GM19467 (cell line): ENCODE measurements around the gene ZNF536.
"Not testable (repeated sequence)": the region's sequence is repeated elsewhere in the genome, so short reads cannot be mapped to it uniquely, and the experiment has no call there.

Experiments used
- ATAC-seq: cut with Tn5 transposase; IDR thresholded peaks from one replicate; pipeline ENCODE4 v1.9.1; 2021; ENCODE audit warnings: mild to moderate bottlenecking, moderate library complexity; ENCODE audit not compliant: unreplicated experiment

Gene ZNF536

DNA sequence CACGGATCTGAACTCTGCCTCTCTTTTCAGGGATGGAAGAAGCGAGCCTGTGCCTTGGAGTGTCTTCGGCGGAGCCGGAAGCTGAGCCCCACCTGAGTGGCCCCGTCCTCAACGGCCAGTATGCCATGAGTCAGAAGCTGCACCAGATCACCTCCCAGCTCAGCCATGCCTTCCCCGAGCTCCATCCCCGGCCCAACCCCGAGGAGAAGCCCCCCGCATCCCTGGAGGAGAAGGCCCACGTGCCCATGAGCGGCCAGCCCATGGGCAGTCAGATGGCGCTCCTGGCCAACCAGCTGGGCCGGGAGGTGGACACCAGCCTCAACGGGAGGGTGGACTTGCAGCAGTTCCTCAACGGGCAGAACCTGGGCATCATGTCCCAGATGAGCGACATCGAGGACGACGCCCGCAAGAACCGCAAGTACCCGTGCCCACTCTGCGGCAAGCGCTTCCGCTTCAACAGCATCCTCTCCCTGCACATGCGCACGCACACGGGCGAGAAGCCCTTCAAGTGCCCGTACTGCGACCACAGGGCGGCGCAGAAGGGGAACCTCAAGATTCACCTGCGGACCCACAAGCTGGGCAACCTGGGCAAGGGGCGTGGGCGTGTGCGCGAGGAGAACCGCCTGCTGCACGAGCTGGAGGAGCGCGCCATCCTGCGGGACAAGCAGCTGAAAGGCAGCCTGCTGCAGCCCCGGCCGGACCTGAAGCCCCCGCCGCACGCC lies 71.5 kb downstream of the ZNF536 start:
- ATAC-seq: no peak

DNA sequence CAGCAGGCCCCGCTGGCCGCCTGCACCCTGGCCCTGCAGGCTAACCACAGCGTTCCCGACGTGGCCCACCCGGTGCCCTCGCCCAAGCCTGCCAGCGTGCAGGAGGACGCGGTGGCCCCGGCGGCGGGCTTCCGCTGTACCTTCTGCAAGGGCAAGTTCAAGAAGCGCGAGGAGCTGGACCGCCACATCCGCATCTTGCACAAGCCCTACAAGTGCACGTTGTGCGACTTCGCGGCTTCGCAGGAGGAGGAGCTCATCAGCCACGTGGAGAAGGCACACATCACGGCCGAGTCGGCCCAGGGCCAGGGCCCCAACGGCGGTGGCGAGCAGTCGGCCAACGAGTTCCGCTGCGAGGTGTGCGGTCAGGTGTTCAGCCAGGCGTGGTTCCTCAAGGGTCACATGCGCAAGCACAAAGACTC lies 72.1 kb downstream of the ZNF536 start:
- no peak for ATAC-seq

DNA sequence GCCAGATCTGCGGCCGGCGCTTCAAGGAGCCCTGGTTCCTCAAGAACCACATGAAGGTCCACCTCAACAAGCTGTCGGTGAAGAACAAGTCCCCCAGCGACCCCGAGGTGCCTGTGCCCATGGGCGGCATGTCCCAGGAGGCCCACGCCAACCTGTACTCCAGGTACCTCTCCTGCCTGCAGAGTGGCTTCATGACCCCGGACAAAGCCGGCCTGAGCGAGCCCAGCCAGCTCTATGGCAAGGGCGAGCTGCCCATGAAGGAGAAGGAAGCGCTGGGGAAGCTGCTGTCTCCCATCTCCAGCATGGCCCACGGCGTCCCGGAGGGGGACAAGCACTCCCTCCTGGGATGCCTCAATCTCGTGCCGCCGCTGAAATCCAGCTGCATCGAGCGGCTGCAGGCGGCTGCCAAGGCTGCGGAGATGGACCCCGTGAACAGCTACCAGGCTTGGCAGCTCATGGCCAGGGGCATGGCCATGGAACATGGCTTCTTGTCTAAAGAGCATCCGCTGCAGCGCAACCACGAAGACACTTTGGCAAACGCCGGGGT lies 72.6 kb downstream of the ZNF536 start:
- no peak for ATAC-seq

DNA sequence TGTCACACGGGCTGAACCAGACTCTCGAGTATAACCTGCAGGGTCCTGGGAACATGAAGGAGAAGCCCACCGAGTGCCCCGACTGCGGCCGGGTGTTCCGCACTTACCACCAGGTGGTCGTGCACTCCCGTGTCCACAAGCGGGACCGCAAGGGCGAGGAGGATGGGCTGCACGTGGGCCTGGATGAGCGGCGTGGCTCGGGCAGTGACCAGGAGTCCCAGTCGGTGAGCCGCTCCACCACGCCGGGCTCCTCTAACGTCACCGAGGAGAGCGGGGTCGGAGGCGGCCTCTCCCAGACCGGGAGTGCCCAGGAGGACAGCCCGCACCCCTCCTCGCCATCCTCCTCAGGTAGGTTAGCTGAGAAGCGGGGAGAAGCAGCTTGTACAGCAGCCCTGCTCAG lies 73.2 kb downstream of the ZNF536 start:
- no peak for ATAC-seq

DNA sequence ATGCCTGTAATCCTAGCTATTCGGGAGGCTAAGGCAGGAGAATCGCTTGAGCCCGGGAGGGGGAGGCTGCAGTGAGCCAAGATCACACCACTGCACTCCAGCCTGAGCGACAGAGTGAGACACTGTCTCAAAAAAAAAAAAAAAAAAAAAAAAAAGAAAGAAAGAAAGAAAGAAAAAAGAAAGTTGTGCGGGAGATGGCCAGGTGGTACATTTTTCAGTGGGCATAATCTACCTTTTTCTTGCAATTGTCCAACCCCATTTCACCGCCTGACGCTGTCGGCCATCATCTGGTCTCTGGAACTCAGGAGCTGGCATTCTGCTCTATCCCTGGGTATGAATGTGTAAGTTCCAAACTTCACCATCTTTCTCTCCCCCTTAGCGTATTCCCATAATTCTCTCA lies 73.9 kb downstream of the ZNF536 start:
- not testable (repeated sequence) for ATAC-seq

DNA sequence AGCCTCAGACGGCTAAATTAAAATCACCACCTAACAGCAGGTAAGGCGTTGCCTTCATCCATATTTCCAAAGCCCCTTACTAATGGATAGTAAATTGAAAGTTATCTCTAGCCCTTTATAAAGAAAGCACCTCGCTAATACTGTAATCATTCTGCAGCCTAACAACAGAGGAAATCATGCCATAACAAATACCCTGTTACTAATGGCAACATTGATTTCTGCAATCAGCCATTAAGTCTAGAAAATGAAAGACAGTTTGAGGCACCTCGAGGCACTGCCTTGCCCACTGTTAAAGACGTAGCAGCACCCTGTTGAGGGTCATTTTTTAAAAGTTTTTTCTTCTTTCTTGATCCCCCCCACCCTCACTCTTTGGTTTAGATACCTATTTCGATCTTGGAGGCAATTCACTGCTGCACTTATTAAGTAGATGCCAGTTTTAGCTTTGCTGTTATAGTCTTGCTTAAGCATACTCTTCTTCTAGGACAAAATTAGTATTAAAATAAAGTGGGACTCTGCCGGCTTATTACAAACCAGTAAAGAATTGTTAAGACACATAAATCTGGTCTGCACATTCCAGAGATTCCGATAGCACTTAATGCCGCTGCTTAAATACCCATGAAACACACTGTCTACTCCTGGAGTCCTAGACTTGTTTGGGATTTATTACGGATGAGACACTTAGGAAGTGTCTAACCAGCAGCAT lies 74.8 kb downstream of the ZNF536 start:
- no peak for ATAC-seq

DNA sequence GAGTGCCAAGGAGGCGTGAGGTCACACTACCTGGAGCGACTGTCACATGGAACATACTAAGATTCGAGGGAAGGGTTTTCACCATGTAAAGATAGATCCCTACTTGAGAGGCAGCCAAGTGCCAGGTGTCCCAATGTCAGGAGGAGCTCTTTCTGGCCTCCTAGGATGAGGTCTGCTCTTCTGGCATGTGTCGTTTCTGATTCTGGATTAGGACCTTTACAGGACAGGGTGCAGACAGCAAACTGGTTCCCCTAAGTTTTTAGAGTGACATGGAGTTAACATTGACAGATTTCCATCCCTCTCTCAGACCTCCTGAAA lies 75.3 kb downstream of the ZNF536 start:
- no peak for ATAC-seq

DNA sequence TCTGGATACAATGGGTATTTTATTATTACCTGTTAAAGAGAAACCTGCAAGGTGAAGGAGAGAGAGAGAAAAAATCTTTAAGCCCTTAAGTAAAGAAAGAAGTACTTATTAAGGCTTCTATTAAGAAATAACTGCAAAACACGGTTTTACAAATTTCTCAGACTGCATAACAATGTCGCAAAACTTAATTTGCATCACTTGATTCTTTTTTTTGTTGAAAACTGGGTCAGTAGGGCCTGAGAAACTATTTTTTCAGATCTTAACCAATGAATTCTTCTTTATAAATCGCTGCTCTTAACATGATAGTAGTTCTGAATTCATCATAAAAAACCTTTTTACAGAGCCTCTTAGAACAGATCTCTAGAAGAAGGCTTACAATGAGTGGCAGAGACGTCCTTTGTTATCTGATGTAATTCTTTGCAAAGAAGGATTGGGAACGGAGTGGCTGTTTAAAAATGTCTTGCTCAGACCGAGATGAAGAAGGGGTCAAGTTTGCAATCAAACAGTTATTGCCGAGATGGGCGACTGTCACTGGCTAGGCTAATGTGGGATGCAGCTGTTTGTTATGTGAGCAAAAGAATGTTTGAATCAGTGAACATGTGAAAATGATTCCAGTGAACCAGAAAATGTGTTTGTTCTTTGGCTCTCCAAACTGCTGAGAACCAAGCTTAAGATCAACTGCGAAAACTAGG lies 76.3 kb downstream of the ZNF536 start:
- ATAC-seq: no peak

DNA sequence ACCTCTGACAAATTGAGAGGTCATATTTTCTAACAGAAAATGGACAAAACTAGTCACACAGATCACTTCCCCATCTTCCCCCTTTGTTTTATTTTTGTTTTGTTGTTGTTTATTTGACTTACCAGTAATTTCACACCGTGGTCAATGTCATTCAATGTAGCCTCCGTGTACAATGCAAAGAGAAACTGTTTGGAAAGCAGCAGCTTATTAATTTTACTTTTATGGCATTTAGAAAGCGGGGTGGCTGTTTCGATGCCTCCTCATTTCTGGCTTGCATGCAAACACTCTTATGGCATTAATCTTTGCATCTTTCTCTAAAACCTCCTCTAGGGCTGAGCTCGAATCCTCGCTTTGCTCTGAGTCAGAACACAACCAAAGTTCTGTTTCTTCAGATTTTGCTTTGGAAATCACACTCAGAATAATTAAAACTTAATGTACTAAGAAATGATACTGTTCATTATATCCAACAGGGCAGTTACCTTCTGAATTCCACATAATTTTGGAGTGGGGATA lies 77.0 kb downstream of the ZNF536 start:
- no peak for ATAC-seq

DNA sequence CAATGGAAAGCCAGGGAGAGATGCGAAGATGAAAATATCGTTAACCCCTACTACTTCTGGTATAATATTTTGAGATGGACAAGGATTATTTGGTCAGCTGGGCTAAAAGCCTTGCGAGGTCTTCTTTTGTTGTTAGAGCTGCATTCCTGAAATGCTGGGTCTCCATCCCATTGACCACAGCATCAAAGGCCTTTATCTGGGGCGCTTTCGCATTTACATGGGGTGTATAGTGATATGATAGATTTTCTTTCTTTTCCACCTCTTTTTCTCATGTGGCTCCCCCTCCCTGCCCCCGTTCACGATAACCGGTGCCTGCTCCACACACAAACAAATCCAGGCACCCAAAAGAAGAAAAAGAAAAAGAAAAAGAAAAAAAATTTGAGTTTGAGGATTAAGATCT lies 77.5 kb downstream of the ZNF536 start:
- ATAC-seq: no peak

DNA sequence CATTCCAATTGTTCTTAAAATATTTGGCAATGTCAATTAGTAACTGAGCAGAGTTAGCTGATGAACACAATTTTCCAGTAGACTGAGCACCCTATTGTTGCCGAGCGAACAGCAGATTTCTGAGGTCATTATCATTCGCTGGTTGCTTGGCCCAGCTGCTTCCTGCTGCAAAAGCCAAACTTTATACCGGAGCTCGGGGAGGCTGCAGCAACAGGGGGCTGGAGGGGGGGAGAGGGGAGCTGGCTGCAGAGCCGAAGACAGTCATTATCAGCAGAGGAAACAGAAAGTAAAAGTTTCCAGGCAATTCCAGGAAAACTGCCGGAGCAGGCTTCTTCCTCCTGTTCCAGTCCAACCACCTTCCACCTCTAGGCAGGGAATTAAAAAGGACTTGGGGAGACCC lies 77.9 kb downstream of the ZNF536 start:
- no peak for ATAC-seq

DNA sequence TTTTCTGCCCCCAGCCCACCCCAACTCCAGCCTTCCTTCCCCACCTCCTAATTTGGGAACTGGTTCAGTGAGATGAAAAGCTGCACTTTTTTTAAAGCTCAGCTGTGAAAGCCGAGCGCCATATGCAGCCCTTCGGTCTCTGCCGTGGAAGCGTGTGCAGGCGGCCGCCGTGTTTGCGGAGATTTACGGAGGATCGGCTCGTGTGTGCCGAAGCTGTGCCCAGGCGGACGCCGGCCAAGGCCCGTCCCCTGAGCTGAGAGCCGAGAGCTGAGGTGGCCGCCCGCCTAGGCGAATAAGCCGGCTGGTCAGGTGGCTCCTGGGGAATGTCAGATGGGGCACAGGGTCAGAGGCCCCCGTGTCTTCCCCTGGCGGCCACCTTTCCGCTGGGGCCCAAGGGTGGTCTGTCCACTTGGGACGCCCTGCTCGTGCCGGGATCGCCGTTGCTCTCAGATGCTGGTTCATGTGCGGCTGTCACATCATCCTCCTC lies 78.7 kb downstream of the ZNF536 start:
- no peak for ATAC-seq

DNA sequence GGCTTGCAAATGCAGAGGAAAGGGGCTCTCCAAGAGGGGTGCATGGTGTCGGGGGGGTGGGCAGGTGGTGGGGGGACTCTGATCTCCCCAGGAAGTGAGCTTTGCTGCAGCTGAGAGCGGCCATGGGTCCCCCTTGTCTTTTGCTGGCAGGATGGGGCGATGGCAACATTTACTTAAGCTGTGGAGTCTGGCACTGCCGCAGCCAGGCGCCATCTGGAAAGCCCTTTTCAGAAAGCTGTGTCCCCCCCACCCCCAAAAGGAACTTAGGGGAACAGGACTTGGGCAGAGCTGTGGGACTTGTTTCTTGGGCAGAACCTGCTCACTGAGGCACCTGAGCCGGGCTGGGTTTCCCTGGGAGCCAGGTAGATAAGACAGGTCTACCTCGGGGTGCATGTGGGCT lies 80.7 kb downstream of the ZNF536 start:
- no peak for ATAC-seq

DNA sequence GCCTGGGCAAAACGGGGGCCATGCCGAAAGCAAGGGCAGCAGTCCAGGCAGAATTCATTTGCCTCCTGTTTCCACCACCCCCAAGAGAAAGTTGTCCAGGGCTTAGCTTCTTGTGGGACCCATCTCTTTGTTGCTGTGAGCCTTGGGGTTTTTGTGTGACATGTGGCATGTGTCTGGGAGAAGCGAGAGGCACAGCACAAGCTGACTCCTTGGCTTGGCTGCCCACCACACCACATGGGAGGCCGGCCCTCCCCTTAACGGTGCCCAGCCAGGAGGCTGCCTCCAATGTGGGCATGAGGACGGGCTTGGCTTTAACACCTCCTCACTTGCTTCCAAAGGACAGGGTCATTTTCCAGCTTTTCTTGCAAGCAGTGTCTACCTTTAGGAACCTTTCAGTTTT lies 81.6 kb downstream of the ZNF536 start:
- ATAC-seq: no peak

DNA sequence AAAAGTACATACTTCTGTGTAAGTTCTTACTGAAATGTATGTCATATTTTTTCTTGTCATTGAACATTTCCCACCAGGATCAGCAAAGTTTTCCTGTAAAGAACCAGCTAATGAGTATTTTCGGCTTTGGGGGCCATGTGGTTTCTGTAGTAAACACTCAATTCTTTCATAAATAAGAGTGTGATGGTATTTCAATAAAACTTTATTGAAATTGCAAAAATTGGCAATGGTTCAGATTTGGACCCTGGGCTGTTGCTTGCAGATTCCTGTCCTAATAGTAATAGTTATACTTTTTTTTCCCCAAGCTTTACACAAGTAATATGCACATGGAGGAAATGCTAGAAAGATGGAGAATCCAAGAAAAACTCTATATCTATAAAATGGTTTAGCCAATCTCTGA lies 83.7 kb downstream of the ZNF536 start:
- ATAC-seq: no peak

DNA sequence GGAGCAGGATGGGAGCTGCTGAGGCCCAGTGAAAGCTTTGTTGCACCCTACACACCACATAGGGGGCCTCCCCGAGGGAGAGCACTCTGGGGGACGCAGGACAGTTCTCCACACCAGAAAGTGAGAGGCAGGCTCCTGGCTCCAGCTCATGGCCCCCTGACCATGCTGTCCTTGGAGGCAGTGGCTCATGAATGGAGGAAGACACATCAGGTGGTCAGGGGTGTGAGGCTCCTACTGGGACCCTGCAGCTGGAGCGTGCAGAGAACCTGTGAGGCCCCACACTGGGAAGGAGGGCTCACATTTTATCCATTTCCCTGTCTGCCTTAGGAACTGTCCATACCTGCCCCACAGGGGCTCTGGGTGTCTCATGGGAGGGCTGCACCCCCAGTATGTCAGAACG lies 85.3 kb downstream of the ZNF536 start:
- no peak for ATAC-seq

DNA sequence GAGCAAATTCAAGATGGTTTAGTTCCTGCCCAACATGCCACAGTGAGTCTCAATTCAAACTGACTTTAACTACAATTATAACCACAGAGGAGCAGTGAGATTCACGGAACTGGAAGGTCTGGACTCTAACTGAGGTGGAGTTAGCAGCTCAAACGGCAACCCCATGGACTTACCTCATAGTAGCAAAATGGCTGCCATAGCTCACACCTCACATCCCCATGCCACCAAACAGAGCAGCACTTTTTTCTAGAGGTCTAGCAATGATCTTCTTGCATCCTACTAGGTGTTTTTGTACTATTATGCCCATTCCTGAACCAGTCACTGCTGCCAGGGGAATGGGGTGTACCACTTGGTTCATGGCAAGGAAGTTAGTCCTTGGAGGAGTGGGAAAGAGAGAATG lies 87.7 kb downstream of the ZNF536 start:
- ATAC-seq: no peak

DNA sequence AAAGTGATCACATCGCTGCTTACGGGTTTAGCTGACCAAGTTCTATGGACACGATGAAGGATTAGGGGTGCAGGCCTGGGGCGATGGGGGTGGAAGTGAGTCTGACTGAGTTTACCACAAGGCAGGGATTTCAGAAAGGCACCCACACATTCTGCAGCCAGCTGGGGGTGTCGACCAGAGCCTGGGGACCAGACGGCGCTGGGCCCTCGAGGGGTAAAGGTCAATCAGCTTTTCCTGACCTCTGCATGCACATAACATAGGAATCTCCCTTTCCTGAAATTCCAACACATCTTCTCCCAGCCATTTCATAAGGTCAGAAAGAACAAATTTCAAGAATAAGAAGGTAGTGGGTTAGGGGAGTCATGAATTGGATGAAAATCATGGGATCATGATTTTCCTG lies 92.0 kb downstream of the ZNF536 start:
- ATAC-seq: no peak

DNA sequence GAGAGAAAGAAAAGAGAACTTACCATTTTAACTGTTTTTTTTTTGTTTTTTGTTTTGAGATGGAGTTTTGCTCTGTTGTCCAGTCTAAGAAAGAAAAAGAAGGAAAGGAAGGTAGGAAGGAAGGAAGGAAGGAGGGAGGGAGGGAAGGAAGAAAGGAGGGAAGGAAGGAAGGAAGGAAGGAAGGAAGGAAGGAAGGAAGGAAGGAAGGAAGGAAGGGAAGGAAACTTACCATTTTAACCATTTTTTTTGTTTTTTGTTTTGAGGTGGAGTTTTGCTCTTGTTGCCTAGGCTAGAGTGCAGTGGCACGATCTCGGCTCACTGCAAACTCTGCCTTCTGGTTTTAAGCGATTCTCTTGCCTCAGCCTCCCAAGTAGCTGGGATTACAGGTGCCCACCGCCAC lies 94.4 kb downstream of the ZNF536 start:
- not testable (repeated sequence) for ATAC-seq

DNA sequence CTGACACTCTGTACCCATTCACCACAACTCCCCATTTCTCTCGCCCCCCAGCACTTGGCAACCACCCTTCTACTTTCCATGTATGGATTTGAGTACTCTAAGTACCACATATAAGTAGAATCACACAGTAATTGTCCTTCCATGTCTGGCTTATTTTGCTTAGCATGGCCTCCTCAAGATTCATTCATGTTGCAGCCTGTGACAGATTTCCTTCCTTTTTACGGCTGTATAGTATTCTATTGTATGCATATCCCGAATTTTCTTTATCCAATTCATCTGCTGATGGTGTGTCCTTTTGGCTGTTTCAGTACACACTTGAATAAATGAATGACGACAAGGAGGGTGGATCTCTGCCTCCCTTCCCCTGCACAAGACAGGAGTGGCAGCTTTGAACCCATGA lies 95.1 kb downstream of the ZNF536 start:
- ATAC-seq: no peak

DNA sequence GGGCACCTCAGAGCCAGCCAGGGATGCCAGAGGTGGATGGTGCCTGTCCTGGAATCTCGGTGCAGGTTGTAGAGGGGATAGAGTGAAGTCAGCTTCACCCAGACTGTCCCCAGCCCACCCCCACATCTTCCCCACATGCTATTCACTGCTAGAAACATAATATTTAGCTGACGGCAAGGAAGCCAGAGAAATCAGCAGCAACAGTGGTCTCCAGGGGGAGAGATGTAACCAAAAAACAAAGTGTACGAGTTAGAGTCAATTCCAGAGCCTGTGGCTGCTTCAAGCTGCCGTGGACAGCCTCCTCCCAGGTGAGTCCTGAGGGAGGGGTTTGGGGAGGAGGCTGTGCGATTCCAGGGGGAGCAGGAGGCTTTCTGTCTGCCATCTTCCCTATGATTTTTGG lies 97.6 kb downstream of the ZNF536 start:
- ATAC-seq: no peak

DNA sequence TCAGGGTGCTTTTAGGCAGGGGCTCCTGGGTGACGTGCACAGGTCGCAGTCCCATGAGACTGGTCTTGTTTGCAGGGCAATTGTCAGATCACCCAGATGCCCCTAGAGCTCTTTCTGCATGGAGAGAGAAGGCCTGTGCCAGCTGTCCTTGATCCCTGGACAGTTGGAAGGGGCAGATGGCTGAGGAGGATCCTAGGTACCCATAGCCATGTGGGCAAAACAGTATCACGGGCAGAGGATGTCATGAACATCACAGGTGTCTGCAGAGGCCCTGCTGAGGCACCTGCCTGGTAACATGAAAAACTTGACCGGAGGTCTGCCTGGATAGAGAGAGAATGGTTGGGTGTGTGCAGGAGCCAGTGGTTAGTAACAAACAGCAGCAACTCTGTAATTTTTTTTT lies 99.3 kb downstream of the ZNF536 start:
- ATAC-seq: no peak
